AG04450 (cell line): ENCODE data around the gene AFP. TPM values are rescaled to one million over a fixed set of nuclear protein-coding genes. Genes with fewer than 3 reads are reported as not detected.

Experiments
- CTCF ChIA-PET: fragments of 300-600, 350-600 bp; formaldehyde crosslinking; extraction: SDS; loops from one replicate; lab custom pipeline; 2022; ENCODE audit warnings: antibody characterized with exemption, inconsistent platforms; lab: Charles Lee
- POLR2A ChIA-PET: fragments of 350-600 bp; formaldehyde crosslinking; extraction: SDS; loops from one replicate; lab custom pipeline; 2021; ENCODE audit warnings: antibody characterized with exemption, inconsistent platforms; lab: Yijun Ruan, JAX
- DNase-seq: peaks from one replicate; pipeline ENCODE4 v3.0.0-alpha.2; 2011; ENCODE audit warnings: low read depth, low spot score
- H3K27ac ChIP-seq: one replicate; pipeline ENCODE4 v1.5.1; 2012; ENCODE audit warnings: low read depth, low read length, control low read depth
- H3K27me3 ChIP-seq: one replicate; pipeline ENCODE4 v1.6.0; 2012; ENCODE audit warnings: low read length; ENCODE audit not compliant: control insufficient read depth, insufficient read depth
- H3K4me3 ChIP-seq: 2 replicates; pipeline ENCODE4 v1.5.1; 2011; ENCODE audit warnings: mild to moderate bottlenecking, low read depth, low read length, control low read depth
- H3K9me3 ChIP-seq: 2 replicates; pipeline ENCODE4 v1.5.1; 2012; ENCODE audit warnings: low read length; ENCODE audit not compliant: control insufficient read depth, insufficient read depth
- CTCF ChIP-seq: IDR thresholded peaks from 2 replicates; pipeline ENCODE4 v1.5.1; 2011; ENCODE audit warnings: low read depth, low read length, control low read depth, inconsistent platforms
- polyA plus RNA-seq: library from polyadenylated mRNA; depleted of rRNA; stranded (reverse); fragments of >200 nt; gene quantifications from 2 replicates; pipeline ENCODE4 v1.2.3, GENCODE V29; 2011

The AFP gene
- polyA plus RNA-seq, 1 experiment: 1.1 TPM

- TF ChIP-seq CTCF: no peak
- Histone ChIP-seq H3K4me3 (no peak overlapping the region), H3K27me3 (no peaks in the 10 kb centered on the region), H3K27ac (no peak overlapping the region), H3K9me3 (no peaks in the 10 kb centered on the region)
- no peak for DNase-seq
- ChIA-PET CTCF (interaction anchor here (3.3 kb wide), 1 partner anchor 14 kb away, joined by 26 read pairs; the partner anchor contains the start of gene AFP), POLR2A (no interaction called here)
Measured at GRCh38 chr4:73448448-73449203, 12.6 kb downstream of the AFP start.

- no peak for TF ChIP-seq CTCF
- peak; percentile 60 for DNase-seq
- Histone ChIP-seq H3K9me3 (no peaks in the 10 kb centered on the region), H3K4me3 (no peak overlapping the region), H3K27me3 (no peaks in the 10 kb centered on the region), H3K27ac (peak overlapping the region; percentile 88)
- ChIA-PET CTCF (interaction anchor here (0.6 to 1.1 kb wide), 2 partner anchors 109 to 514 kb away, joined by 3 to 4 read pairs; no protein-coding TSS in a partner anchor), POLR2A (interaction anchor here (0.6 kb wide), 1 partner anchor 11 kb away, joined by 3 read pairs; no protein-coding TSS in a partner anchor)
Measured at GRCh38 chr4:73450398-73451004, 14.5 kb downstream of the AFP start.

GRCh38 chr4:73451404-73451803 is 15.4 kb downstream of the AFP start:
- no peak for DNase-seq
- Histone ChIP-seq H3K4me3 (no peak overlapping the region), H3K27ac (no peak overlapping the region), H3K27me3 (no peaks in the 10 kb centered on the region), H3K9me3 (no peaks in the 10 kb centered on the region)
- ChIA-PET POLR2A (interaction anchor here (0.6 kb wide), 1 partner anchor 12 kb away, joined by 3 read pairs; no protein-coding TSS in a partner anchor), CTCF (interaction anchor here (0.5 to 1.2 kb wide), 2 partner anchors 50 to 140 kb away, joined by 3 to 5 read pairs; no protein-coding TSS in a partner anchor)
- TF ChIP-seq CTCF: no peak

- POLR2A ChIA-PET: no interaction called here
- Histone ChIP-seq H3K4me3 (no peak overlapping the region), H3K27ac (no peak overlapping the region), H3K9me3 (no peaks in the 10 kb centered on the region), H3K27me3 (no peaks in the 10 kb centered on the region)
- no peak for DNase-seq
- CTCF ChIA-PET: interaction anchor here (0.5 to 1.2 kb wide), 2 partner anchors 50 to 140 kb away, joined by 3 to 5 read pairs; no protein-coding TSS in a partner anchor
- no peak for TF ChIP-seq CTCF
Measured at GRCh38 chr4:73451981-73452747, 16.1 kb downstream of the AFP start.
